Suprapubic skin (tissue), 3 donors: ENCODE measurements around the gene SNAPC5.

Experiments used
- POLR2A ChIP-seq, 2 donors: fragments of 450-650 bp; IDR thresholded peaks; one replicate each; pipeline ENCODE4 v1.6.1; 2017; ENCODE audit warnings: antibody characterized with exemption in 2 of 2, mild to moderate bottlenecking in 2 of 2, moderate library complexity in 2 of 2
- TF ChIP-seq, protein P1 (sequence below), 2 donors: fragments of 200-600 bp in 1 of 2; fragments of 450-650 bp in 1 of 2; sonication (generic) in 1 of 2; IDR thresholded peaks; one replicate each; pipeline ENCODE4 v1.5.1; 2016 to 2019; ENCODE audit warnings: antibody characterized with exemption in 2 of 2, mild to moderate bottlenecking in 1 of 2, moderate library complexity in 1 of 2

GRCh38 chr15:66486887-66487286 lies 10.7 kb downstream of the SNAPC5 start:
- TF ChIP-seq, protein P1, sequence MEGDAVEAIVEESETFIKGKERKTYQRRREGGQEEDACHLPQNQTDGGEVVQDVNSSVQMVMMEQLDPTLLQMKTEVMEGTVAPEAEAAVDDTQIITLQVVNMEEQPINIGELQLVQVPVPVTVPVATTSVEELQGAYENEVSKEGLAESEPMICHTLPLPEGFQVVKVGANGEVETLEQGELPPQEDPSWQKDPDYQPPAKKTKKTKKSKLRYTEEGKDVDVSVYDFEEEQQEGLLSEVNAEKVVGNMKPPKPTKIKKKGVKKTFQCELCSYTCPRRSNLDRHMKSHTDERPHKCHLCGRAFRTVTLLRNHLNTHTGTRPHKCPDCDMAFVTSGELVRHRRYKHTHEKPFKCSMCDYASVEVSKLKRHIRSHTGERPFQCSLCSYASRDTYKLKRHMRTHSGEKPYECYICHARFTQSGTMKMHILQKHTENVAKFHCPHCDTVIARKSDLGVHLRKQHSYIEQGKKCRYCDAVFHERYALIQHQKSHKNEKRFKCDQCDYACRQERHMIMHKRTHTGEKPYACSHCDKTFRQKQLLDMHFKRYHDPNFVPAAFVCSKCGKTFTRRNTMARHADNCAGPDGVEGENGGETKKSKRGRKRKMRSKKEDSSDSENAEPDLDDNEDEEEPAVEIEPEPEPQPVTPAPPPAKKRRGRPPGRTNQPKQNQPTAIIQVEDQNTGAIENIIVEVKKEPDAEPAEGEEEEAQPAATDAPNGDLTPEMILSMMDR (IDR thresholded peaks at IDR 0.05), result no peak
- TF ChIP-seq POLR2A (IDR thresholded peaks at IDR 0.05), result no peak
